SK-N-SH treated with all-trans-retinoic acid at 6 μM for 48 hours (cell line): ENCODE data around the gene SMIM10L2A.

ENCODE experiments used
- ATAC-seq: fragments of 200-7000 bp; cut with Tn5 transposase; 3 replicates; pipeline ENCODE4 v1.9.1; 2020; ENCODE audit warnings: mild to moderate bottlenecking, moderate library complexity
- ARNTL ChIP-seq: fragments of 450-650 bp; formaldehyde crosslinking; IDR thresholded peaks from 2 replicates; pipeline ENCODE4 v1.5.0; 2020; ENCODE audit warnings: low read depth, mild to moderate bottlenecking, moderate library complexity, borderline replicate concordance
- BACH2 ChIP-seq: fragments of 250-450 bp; sonication (Bioruptor Pico); IDR thresholded peaks from 2 replicates; pipeline ENCODE4 v1.9.0; 2021; ENCODE audit warnings: mild to moderate bottlenecking, borderline replicate concordance
- CREB5 ChIP-seq: fragments of 250-450 bp; sonication (Bioruptor Pico); IDR thresholded peaks from 2 replicates; pipeline ENCODE4 v1.5.1; 2020; ENCODE audit warnings: low read depth, mild to moderate bottlenecking, moderate library complexity
- CSDC2 ChIP-seq: fragments of 250-450 bp; sonication (Bioruptor Pico); IDR thresholded peaks from 2 replicates; pipeline ENCODE4 v1.5.0; 2020; ENCODE audit warnings: mild to moderate bottlenecking, moderate library complexity
- ESRRG ChIP-seq: fragments of 250-450 bp; sonication (Bioruptor Pico); IDR thresholded peaks from 2 replicates; pipeline ENCODE4 v1.6.1; 2021; ENCODE audit warnings: mild to moderate bottlenecking
- GLIS3 ChIP-seq: fragments of 250-450 bp; sonication (Bioruptor Pico); IDR thresholded peaks from 2 replicates; pipeline ENCODE4 v1.5.0; 2020; ENCODE audit warnings: mild to moderate bottlenecking, moderate library complexity
- ISL1 ChIP-seq: fragments of 250-450 bp; sonication (Bioruptor Pico); IDR thresholded peaks from 2 replicates; pipeline ENCODE4 v2.1.2; 2022; ENCODE audit warnings: mild to moderate bottlenecking, moderate library complexity
- OSR1 ChIP-seq: fragments of 250-450 bp; sonication (Bioruptor Pico); IDR thresholded peaks from 2 replicates; pipeline ENCODE4 v1.8.0; 2022; ENCODE audit warnings: moderate library complexity, mild to moderate bottlenecking, inconsistent platforms
- PATZ1 ChIP-seq: fragments of 250-450 bp; sonication (Bioruptor Pico); IDR thresholded peaks from 2 replicates; pipeline ENCODE4 v1.8.0; 2020; ENCODE audit warnings: mild to moderate bottlenecking, moderate library complexity, borderline replicate concordance
- PPARA ChIP-seq: fragments of 250-450 bp; sonication (Bioruptor Pico); IDR thresholded peaks from 2 replicates; pipeline ENCODE4 v1.5.0; 2020; ENCODE audit warnings: mild to moderate bottlenecking, borderline replicate concordance
- RARB ChIP-seq: fragments of 250-450 bp; sonication (Bioruptor Pico); IDR thresholded peaks from 2 replicates; pipeline ENCODE4 v1.8.0; 2021; ENCODE audit warnings: mild to moderate bottlenecking, moderate library complexity
- SNAI2 ChIP-seq: fragments of 250-450 bp; sonication (Bioruptor Pico); IDR thresholded peaks from 2 replicates; pipeline ENCODE4 v1.5.0; 2020; ENCODE audit warnings: mild to moderate bottlenecking, moderate library complexity
- TCF4 ChIP-seq: fragments of 250-450 bp; sonication (Bioruptor Pico); IDR thresholded peaks from 2 replicates; pipeline ENCODE4 v1.8.0; 2021; ENCODE audit warnings: mild to moderate bottlenecking, moderate library complexity, borderline replicate concordance
- TOX ChIP-seq: fragments of 250-450 bp; sonication (Bioruptor Pico); IDR thresholded peaks from 2 replicates; pipeline ENCODE4 v1.8.0; 2021; ENCODE audit warnings: mild to moderate bottlenecking, moderate library complexity, borderline replicate concordance
- ZC3H10 ChIP-seq: fragments of 250-450 bp; sonication (Bioruptor Pico); IDR thresholded peaks from 2 replicates; pipeline ENCODE4 v1.5.1; 2021; ENCODE audit warnings: mild to moderate bottlenecking, moderate library complexity
- ZFP3 ChIP-seq: fragments of 250-450 bp; sonication (Bioruptor Pico); IDR thresholded peaks from 2 replicates; pipeline ENCODE4 v1.5.0; 2020; ENCODE audit warnings: mild to moderate bottlenecking, moderate library complexity
- ZFP30 ChIP-seq: fragments of 450-650 bp; formaldehyde crosslinking; IDR thresholded peaks from 2 replicates; pipeline ENCODE4 v1.5.0; 2022; ENCODE audit warnings: mild to moderate bottlenecking, moderate library complexity
- ZNF565 ChIP-seq: fragments of 450-650 bp; formaldehyde crosslinking; conservative IDR thresholded peaks from 2 replicates; pipeline ENCODE4 v1.5.0; 2020; ENCODE audit warnings: low read depth, mild to moderate bottlenecking, moderate library complexity
- ZNF70 ChIP-seq: fragments of 450-650 bp; formaldehyde crosslinking; IDR thresholded peaks from 2 replicates; pipeline ENCODE4 v1.5.0; 2020; ENCODE audit warnings: mild to moderate bottlenecking, moderate library complexity
- ZNF8 ChIP-seq: fragments of 450-650 bp; formaldehyde crosslinking; IDR thresholded peaks from 2 replicates; pipeline ENCODE4 v1.5.0; 2020; ENCODE audit warnings: mild to moderate bottlenecking, moderate library complexity
- TF ChIP-seq, protein P1 (sequence below): fragments of 250-450 bp; sonication (Bioruptor Pico); IDR thresholded peaks from 2 replicates; pipeline ENCODE4 v1.8.0; 2021; ENCODE audit warnings: low read depth, mild to moderate bottlenecking, moderate library complexity, borderline replicate concordance
- TF ChIP-seq, protein P2 (sequence below): fragments of 250-450 bp; sonication (Bioruptor Pico); IDR thresholded peaks from 2 replicates; pipeline ENCODE4 v1.5.1; 2021; ENCODE audit warnings: mild to moderate bottlenecking, moderate library complexity
- TF ChIP-seq, protein P3 (sequence below): fragments of 250-450 bp; sonication (Bioruptor Pico); IDR thresholded peaks from 2 replicates; pipeline ENCODE4 v1.5.0; 2020; ENCODE audit warnings: mild to moderate bottlenecking, moderate library complexity

SMIM10L2A gene

DNA sequence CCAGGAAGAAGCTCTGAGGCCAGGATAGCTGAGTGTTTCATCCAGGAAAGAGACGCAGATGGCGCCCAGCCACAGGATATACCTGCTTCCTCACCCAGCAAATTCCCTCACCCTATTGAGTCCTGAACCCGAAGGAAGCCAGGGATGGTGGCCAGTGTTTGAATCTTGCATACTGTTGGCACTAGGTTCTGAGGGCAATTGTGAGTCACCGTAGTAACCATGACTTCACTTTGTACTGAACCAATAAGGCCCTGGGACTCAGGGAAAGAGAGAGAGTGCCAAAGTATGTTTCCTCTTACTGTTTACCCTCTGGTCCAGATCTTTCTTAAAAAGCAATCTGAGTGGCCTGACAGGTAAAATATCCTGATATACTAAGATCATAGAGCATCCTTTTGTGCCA is 25.6 kb upstream of the SMIM10L2A start:
- no peak for ATAC-seq
- TF ChIP-seq CSDC2 (CRISPR knock-in tag), result no peak
- TF ChIP-seq ZC3H10 (CRISPR knock-in tag), result no peak
- no peak for TF ChIP-seq GLIS3 (CRISPR knock-in tag)
- no peak for TF ChIP-seq OSR1 (CRISPR knock-in tag)
- no peak for TF ChIP-seq BACH2 (CRISPR knock-in tag)
- TF ChIP-seq RARB, result no peak
- no peak for TF ChIP-seq PATZ1 (CRISPR knock-in tag)
- no peak for TF ChIP-seq ZNF565 (CRISPR knock-in tag)
- TF ChIP-seq, protein P1, sequence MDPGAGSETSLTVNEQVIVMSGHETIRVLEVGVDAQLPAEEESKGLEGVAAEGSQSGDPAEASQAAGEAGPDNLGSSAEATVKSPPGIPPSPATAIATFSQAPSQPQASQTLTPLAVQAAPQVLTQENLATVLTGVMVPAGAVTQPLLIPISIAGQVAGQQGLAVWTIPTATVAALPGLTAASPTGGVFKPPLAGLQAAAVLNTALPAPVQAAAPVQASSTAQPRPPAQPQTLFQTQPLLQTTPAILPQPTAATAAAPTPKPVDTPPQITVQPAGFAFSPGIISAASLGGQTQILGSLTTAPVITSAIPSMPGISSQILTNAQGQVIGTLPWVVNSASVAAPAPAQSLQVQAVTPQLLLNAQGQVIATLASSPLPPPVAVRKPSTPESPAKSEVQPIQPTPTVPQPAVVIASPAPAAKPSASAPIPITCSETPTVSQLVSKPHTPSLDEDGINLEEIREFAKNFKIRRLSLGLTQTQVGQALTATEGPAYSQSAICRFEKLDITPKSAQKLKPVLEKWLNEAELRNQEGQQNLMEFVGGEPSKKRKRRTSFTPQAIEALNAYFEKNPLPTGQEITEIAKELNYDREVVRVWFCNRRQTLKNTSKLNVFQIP, result no peak
- no peak for TF ChIP-seq TOX
- no peak for TF ChIP-seq TCF4 (CRISPR knock-in tag)
- no peak for TF ChIP-seq ISL1 (CRISPR knock-in tag)
- no peak for TF ChIP-seq SNAI2 (CRISPR knock-in tag)
- TF ChIP-seq ZNF70 (CRISPR knock-in tag), result no peak
- TF ChIP-seq, protein P2, sequence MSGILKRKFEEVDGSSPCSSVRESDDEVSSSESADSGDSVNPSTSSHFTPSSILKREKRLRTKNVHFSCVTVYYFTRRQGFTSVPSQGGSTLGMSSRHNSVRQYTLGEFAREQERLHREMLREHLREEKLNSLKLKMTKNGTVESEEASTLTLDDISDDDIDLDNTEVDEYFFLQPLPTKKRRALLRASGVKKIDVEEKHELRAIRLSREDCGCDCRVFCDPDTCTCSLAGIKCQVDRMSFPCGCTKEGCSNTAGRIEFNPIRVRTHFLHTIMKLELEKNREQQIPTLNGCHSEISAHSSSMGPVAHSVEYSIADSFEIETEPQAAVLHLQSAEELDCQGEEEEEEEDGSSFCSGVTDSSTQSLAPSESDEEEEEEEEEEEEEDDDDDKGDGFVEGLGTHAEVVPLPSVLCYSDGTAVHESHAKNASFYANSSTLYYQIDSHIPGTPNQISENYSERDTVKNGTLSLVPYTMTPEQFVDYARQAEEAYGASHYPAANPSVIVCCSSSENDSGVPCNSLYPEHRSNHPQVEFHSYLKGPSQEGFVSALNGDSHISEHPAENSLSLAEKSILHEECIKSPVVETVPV (CRISPR knock-in tag), result no peak
- TF ChIP-seq CREB5 (CRISPR knock-in tag), result no peak

DNA sequence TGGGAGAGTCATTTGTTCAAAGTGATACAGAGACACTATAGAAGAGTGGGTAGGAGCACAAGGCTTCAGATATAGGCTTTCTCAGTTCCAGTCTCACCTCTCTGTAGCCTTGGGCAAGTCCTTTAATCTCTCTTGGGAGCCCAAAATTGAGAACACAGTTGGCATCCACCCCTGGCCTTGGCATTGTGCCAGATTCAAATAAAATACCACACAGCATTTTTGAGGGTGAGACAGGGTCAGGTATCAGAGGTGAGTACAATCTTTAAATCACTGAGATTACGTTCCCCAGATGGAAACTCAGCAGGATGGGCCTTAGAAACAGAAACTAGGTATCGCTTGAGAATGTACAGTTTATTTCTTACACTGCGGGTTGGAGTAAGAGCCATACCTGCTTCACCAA is 25.2 kb upstream of the SMIM10L2A start:
- TF ChIP-seq CREB5 (CRISPR knock-in tag), result no peak
- TF ChIP-seq ZNF70 (CRISPR knock-in tag), result no peak
- no peak for TF ChIP-seq ZC3H10 (CRISPR knock-in tag)
- no peak for TF ChIP-seq TOX
- TF ChIP-seq ZFP30, result no peak
- no peak for TF ChIP-seq ESRRG
- no peak for TF ChIP-seq TCF4 (CRISPR knock-in tag)
- TF ChIP-seq, protein P1, result no peak
- TF ChIP-seq, protein P3, sequence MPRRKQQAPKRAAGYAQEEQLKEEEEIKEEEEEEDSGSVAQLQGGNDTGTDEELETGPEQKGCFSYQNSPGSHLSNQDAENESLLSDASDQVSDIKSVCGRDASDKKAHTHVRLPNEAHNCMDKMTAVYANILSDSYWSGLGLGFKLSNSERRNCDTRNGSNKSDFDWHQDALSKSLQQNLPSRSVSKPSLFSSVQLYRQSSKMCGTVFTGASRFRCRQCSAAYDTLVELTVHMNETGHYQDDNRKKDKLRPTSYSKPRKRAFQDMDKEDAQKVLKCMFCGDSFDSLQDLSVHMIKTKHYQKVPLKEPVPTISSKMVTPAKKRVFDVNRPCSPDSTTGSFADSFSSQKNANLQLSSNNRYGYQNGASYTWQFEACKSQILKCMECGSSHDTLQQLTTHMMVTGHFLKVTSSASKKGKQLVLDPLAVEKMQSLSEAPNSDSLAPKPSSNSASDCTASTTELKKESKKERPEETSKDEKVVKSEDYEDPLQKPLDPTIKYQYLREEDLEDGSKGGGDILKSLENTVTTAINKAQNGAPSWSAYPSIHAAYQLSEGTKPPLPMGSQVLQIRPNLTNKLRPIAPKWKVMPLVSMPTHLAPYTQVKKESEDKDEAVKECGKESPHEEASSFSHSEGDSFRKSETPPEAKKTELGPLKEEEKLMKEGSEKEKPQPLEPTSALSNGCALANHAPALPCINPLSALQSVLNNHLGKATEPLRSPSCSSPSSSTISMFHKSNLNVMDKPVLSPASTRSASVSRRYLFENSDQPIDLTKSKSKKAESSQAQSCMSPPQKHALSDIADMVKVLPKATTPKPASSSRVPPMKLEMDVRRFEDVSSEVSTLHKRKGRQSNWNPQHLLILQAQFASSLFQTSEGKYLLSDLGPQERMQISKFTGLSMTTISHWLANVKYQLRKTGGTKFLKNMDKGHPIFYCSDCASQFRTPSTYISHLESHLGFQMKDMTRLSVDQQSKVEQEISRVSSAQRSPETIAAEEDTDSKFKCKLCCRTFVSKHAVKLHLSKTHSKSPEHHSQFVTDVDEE (CRISPR knock-in tag), result no peak
- no peak for TF ChIP-seq BACH2 (CRISPR knock-in tag)
- TF ChIP-seq, protein P2 (CRISPR knock-in tag), result no peak
- TF ChIP-seq ARNTL (CRISPR knock-in tag), result no peak
- no peak for TF ChIP-seq ZNF565 (CRISPR knock-in tag)
- no peak for TF ChIP-seq CSDC2 (CRISPR knock-in tag)
- TF ChIP-seq ZFP3 (CRISPR knock-in tag), result no peak
- no peak for TF ChIP-seq PPARA
- TF ChIP-seq ZNF8 (CRISPR knock-in tag), result no peak
- TF ChIP-seq PATZ1 (CRISPR knock-in tag), result no peak
- no peak for ATAC-seq
